HL-60 (cell line): ENCODE data around the gene KRT71.

Source experiments
- DNase-seq, 2 experiments: peaks; one replicate each; pipeline ENCODE4 v3.0.0-alpha.2; 2010 to 2020; ENCODE audit warnings: low read depth in 1 of 2, low spot score in 1 of 2
- H3K27ac ChIP-seq: fragments of 250-450 bp; sonication (Bioruptor Pico); replicated peaks from 2 replicates; pipeline ENCODE4 v1.5.1; 2020; ENCODE audit warnings: mild to moderate bottlenecking, moderate library complexity
- H3K27me3 ChIP-seq: fragments of 250-450 bp; sonication (Bioruptor Pico); 2 replicates; pipeline ENCODE4 v1.5.1; 2021; ENCODE audit warnings: mild to moderate bottlenecking, moderate library complexity; ENCODE audit not compliant: insufficient read depth, poor library complexity, severe bottlenecking
- H3K4me3 ChIP-seq: replicated peaks from 2 replicates; pipeline ENCODE4 v1.5.1; 2011; ENCODE audit warnings: mild to moderate bottlenecking, control low read depth, low read length; ENCODE audit not compliant: insufficient read depth
- GABPA ChIP-seq: IDR thresholded peaks from 2 replicates; pipeline ENCODE4 v1.6.1; 2012; ENCODE audit warnings: low read depth
- POLR2AphosphoS5 ChIP-seq: IDR thresholded peaks from 2 replicates; pipeline ENCODE4 v1.6.1; 2012; ENCODE audit warnings: low read depth
- REST ChIP-seq: IDR thresholded peaks from 2 replicates; pipeline ENCODE4 v1.6.1; 2012; ENCODE audit warnings: low read depth; ENCODE audit not compliant: insufficient replicate concordance
- SPI1 ChIP-seq: IDR thresholded peaks from 2 replicates; pipeline ENCODE4 v1.6.1; 2012; ENCODE audit warnings: low read depth, mild to moderate bottlenecking, borderline replicate concordance
- TF ChIP-seq, protein P1 (sequence below): IDR thresholded peaks from one replicate; pipeline ENCODE4 v1.5.1; 2011; ENCODE audit warnings: low read length, control low read depth, inconsistent platforms; ENCODE audit not compliant: insufficient read depth

KRT71 gene

GRCh38 chr12:52514471-52515318 is 38.2 kb downstream of the KRT71 start:
- no peak for TF ChIP-seq SPI1
- no peak for TF ChIP-seq POLR2AphosphoS5
- TF ChIP-seq, protein P1, sequence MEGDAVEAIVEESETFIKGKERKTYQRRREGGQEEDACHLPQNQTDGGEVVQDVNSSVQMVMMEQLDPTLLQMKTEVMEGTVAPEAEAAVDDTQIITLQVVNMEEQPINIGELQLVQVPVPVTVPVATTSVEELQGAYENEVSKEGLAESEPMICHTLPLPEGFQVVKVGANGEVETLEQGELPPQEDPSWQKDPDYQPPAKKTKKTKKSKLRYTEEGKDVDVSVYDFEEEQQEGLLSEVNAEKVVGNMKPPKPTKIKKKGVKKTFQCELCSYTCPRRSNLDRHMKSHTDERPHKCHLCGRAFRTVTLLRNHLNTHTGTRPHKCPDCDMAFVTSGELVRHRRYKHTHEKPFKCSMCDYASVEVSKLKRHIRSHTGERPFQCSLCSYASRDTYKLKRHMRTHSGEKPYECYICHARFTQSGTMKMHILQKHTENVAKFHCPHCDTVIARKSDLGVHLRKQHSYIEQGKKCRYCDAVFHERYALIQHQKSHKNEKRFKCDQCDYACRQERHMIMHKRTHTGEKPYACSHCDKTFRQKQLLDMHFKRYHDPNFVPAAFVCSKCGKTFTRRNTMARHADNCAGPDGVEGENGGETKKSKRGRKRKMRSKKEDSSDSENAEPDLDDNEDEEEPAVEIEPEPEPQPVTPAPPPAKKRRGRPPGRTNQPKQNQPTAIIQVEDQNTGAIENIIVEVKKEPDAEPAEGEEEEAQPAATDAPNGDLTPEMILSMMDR = no peak
- TF ChIP-seq REST = no peak
- TF ChIP-seq GABPA = no peak
- no peak for DNase-seq
- no peak overlapping the region for H3K27ac ChIP-seq

DNA sequence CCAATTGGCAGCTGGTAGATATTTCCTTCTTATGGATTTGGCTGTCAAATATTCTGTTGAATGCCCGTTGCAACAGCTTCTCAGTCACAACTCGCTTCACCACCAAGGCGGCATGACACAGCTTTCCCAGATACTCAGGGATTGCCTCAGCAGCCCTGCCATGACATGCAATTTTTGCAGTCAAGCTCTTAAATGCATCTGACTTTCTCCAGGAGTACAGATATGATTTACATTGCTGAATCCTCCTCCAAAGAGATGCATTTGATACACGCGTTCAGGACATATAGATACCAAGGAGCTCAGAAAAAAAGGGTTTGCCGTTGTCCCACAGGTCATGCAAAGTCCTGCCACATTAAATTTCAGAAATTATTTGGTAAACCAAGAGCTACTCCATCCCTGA is 39.2 kb downstream of the KRT71 start:
- no peak overlapping the region for H3K4me3 ChIP-seq
- no peak for DNase-seq
- no peak overlapping the region for H3K27ac ChIP-seq
- peaks cover 6% of the 10 kb centered on the region for H3K27me3 ChIP-seq
- TF ChIP-seq GABPA = no peak
- TF ChIP-seq SPI1 = no peak
- TF ChIP-seq, protein P1 = no peak
- TF ChIP-seq POLR2AphosphoS5 = no peak

More at GRCh38 chr12:52514471-52515318, 38.2 kb downstream of the KRT71 start:
- Histone ChIP-seq H3K27me3 (peaks cover 6% of the 10 kb centered on the region), H3K4me3 (no peak overlapping the region)

GRCh38 chr12:52508211-52508610 is 44.7 kb downstream of the KRT71 start:
- TF ChIP-seq REST (no peak), GABPA (no peak), POLR2AphosphoS5 (no peak), SPI1 (no peak)
- TF ChIP-seq, protein P1 = no peak
- no peak for DNase-seq
- H3K27ac ChIP-seq = no peak overlapping the region

More at GRCh38 chr12:52508211-52508610, 44.7 kb downstream of the KRT71 start:
- no peak overlapping the region for H3K4me3 ChIP-seq
- H3K27me3 ChIP-seq = peaks cover 5% of the 10 kb centered on the region
